Raji (cell line): Measurements from ENCODE around the gene TNS3.

Source experiments
- POLR2A ChIP-seq: IDR thresholded peaks from 2 replicates; pipeline ENCODE4 v1.6.1; 2011; ENCODE audit warnings: low read depth, low read length, control low read depth; ENCODE audit not compliant: insufficient read depth

Gene TNS3

GRCh38 chr7:47366211-47366610 lies 215.7 kb downstream of the TNS3 start:
- TF ChIP-seq POLR2A: no peak

DNA sequence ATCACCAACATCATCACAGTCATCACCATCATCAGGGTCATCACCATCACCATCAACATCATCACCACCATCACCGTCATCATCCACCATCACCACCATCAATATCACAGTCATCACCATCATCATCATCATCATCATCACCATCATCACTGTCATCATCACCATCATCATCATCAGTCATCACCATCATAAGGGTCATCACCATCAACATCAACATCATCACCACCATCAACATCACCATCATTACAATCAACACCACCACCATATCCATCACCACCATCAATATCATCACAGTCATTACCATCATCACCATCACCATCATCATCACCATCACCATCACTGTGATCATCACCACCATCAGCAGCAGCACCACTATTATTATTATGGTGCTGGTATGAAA lies 218.9 kb downstream of the TNS3 start:
- TF ChIP-seq POLR2A: no peak

DNA sequence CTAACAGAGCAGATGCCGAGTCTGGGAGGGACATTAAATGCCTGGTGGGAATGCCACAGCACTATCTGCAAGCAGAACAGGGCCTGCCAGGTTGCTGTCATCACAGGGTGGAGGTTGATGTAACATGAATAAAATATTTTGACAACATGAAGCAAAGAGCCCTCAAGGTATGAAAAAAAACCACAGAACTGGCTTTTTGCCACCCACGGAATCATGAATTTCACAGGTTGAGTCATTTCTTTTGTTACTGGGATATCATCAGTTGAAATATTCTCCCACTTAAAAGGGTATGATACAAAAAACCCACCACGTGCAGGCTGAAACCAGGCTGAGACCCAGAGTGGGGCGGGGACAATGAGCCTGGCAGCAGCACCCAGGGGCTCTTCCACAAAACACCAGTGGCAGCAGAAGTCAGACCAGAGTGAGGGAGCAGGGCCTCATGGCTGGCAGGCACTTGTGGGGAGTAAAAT lies 220.1 kb downstream of the TNS3 start:
- TF ChIP-seq POLR2A: no peak

DNA sequence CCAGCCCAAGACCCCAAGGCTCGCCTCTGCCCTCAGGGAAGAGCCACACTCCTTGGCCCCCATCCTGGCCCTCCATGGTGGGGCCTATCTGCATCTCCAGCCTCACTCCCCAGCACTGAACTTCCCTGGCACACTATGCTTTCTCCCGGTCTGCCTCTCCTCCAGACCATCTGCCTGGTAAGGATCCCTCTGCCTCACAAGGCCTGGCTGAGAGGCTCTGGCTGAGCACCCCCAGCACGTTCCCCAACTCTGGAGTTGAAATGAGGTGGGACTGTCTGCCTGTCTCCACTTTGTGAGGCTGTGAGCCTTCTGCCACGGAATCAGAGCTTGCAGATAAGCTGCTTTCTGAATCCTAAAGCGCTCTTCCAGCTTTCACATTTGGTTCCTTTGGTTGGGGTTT lies 220.7 kb downstream of the TNS3 start:
- no peak for TF ChIP-seq POLR2A

DNA sequence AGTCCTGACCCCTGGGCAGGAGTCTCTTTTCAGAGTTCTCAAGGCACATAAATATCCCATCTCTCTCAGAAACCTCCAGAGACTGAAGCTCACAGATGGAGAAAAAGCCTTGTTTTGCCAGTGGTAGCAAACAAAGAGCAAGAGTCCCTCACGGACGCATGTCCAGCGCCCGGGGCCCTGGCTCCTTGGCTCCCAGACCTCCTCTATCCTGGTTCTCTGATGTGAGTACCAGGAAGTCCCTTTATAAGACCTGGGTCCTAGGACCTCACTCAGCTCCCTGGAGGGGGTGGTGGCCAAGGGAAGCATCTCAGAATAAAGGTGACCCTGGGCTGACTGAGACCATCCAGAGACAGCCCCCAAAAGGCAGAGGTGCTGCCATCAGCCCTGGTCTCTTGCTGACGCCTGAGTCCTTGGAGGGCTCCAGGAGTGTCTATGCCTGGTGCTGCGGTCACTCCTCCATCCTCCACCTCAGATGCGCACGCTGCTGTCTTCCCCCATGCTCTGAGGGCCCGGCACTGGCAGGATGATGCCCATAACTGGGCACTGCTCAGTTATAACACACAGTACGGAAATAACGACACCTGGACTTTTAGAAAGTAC lies 221.5 kb downstream of the TNS3 start:
- no peak for TF ChIP-seq POLR2A

- TF ChIP-seq POLR2A: no peak
These were observed 222.8 kb downstream of the TNS3 start for GRCh38 chr7:47358944-47359588.

DNA sequence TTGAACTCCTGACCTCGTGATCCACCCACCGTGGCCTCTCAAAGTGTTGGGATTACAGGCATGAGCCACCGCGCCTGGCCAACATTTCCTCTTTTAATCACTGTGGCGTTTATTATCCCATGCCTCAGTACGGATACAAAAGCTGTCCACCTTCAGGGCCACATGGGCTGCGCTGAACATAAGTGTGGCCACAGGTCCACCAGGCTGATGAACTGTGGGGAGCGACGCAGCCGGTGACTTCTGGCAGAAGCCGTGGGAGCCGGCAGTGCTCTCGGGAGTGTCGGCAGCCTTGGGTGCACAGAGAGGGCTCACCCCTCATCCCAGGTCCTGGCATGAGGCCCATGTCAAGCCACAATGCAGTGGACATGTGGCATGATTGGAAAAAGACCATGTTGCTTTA lies 223.6 kb downstream of the TNS3 start:
- TF ChIP-seq POLR2A: no peak

- TF ChIP-seq POLR2A: no peak
These were observed 224.0 kb downstream of the TNS3 start for GRCh38 chr7:47357863-47358262.

DNA sequence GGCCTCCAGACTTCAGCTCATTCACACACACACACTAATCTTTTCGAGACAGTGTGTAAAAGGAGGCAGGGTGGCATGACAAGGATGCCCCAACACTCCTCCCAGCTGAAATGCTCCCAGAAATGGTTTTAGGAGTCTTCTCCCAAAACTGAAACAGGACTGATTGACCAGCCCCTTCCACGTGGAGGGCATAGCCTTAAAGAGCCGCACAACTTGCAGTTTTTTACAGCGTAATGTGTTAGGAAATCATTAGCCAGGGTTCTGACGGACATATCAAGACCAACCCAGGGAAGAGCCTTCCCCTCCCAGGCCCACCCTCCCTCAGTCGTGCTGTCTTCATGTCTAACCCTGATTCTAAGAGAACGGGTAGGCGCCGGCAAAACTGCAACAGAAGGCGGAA lies 224.6 kb downstream of the TNS3 start:
- TF ChIP-seq POLR2A: no peak

GRCh38 chr7:47356261-47356660 lies 225.7 kb downstream of the TNS3 start:
- no peak for TF ChIP-seq POLR2A

DNA sequence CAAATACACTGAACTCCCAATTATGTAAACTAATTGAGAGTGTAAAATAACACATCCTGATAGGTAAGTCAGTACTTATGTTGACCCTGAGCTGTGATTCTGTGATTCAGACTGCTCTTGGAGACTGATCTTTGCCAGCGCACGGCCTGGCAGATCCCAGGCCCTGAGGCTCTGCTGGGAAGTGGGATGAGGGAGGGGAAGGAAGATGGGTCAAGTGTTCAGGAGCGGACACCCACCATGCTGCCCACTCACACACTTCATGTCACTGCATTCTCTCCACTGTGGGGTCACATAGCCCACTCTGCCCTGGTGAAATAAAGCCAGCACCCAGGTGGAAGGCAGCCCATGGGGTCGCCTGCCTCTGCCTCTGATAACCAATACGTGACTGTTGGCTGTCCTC lies 226.2 kb downstream of the TNS3 start:
- TF ChIP-seq POLR2A: no peak

GRCh38 chr7:47354831-47355541 lies 226.9 kb downstream of the TNS3 start:
- no peak for TF ChIP-seq POLR2A

DNA sequence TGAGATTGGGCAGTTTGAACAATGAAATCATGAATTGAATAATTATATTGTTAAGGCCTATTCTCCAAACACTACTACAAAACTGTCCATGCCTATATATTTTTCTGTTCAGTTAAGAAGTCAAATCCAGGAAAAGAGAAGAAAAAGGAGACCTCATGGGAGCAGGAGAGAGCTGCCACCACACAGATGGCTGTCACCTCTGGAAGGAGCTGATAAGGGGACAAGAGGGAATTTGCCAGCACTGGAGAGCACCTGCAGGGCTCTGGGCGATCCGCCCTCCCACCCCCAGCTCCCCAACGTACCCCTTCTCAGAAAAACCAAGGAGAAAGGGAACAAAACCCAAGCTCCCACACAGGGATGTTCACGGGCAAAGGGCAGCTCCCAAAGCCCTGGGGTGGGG lies 227.8 kb downstream of the TNS3 start:
- no peak for TF ChIP-seq POLR2A

GRCh38 chr7:47352394-47352968 lies 229.4 kb downstream of the TNS3 start:
- no peak for TF ChIP-seq POLR2A

- no peak for TF ChIP-seq POLR2A
These were observed 230.4 kb downstream of the TNS3 start for GRCh38 chr7:47351233-47352154.
